ENCODE results near the gene MAP6D1. TPM values are rescaled to one million over a fixed set of nuclear protein-coding genes. Genes with fewer than 3 reads are reported as not detected.

Gene MAP6D1
- polyA plus RNA-seq (ENCODE audit: insufficient read length): 41.3 TPM

GRCh38 chr3:183825456-183826161 lies at the start of gene MAP6D1:
Gene MAP6D1, minus strand, starts transcription at chr3:183825577. Its CDS starts 30 bp downstream, at chr3:183825547.
- no peak for DNase-seq (ENCODE audit: low read depth)

DNA sequence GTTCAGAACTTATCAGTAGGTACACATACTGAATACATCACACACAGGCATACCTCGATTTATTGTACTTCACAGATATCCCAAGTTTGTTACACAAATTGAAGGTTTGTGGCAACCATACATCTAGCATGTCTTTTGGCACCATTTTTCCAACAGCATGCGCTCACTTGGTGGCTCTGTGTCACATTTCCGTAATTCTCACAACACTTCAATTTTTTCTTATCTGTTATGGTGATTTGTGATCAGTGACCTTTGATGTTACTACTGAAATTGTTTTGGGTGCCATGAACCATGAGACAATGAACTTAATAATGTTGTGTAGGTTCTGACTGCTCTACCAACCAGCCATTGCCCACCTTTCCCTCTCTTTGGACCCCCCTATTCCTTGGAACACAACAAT lies 48.5 kb upstream of the MAP6D1 start:
- no peak for DNase-seq (ENCODE audit: low read depth)

GRCh38 chr3:183871541-183871940 lies 46.2 kb upstream of the MAP6D1 start:
- DNase-seq (ENCODE audit: low read depth): no peak

- no peak for DNase-seq (ENCODE audit: low read depth)
Observed at GRCh38 chr3:183870563-183870962, 45.2 kb upstream of the MAP6D1 start.

DNA sequence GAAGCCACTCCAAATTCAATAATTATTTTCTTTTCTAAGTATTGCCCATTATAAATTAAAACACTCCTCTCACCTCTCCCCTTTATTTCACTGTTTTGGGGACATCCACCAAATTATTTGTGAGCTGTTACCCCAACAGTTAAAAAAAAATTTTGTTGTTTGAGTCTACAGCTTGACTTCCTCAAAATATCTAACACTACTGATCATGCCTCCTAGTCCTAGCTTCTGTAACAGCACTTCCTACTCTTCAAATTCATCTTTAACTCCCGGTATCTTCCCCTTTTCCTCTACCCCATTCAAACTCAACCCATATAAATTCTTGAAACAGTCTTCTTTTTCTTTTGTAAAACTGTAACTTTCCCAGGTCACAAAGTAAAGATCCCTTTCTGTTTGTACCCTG lies 43.4 kb upstream of the MAP6D1 start:
- DNase-seq (ENCODE audit: low read depth): no peak

DNA sequence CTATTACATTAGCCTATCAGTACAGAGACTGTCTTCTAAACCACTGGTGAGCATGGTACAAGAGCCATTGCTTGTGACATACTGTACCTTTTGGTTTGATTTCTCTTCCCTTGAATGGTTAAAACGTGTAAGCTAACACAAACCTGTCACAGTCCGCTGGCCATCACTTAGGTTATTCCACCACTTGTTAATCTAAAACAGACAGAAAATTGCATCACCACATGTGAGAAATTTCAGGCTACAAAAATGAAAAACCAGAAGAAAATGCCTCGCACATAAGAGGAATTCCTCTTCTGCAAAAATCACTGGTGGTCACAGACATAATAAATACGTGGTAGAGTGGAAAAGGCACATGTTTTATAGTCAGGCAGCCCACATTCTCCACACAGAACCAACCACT lies 37.2 kb upstream of the MAP6D1 start:
- DNase-seq (ENCODE audit: low read depth): no peak

DNA sequence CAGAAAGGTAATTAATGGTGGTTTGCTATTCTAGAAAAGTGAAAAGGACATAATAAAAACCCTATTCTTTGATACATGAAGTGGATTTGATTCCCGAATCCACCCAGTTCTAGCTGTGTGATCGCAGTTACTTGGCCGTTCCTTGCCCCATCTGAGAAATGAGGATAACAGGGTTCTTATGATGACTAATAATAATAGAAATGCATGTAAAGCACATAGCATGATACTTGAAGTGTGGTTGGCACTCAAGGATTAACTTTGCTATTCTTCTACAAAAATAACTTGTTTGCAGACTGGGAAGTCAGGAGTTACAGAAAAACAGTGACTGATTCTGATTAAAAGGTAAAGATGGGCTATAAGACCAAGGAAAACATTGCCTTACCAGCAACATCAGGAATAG lies 32.5 kb upstream of the MAP6D1 start:
- DNase-seq (ENCODE audit: low read depth): no peak

DNA sequence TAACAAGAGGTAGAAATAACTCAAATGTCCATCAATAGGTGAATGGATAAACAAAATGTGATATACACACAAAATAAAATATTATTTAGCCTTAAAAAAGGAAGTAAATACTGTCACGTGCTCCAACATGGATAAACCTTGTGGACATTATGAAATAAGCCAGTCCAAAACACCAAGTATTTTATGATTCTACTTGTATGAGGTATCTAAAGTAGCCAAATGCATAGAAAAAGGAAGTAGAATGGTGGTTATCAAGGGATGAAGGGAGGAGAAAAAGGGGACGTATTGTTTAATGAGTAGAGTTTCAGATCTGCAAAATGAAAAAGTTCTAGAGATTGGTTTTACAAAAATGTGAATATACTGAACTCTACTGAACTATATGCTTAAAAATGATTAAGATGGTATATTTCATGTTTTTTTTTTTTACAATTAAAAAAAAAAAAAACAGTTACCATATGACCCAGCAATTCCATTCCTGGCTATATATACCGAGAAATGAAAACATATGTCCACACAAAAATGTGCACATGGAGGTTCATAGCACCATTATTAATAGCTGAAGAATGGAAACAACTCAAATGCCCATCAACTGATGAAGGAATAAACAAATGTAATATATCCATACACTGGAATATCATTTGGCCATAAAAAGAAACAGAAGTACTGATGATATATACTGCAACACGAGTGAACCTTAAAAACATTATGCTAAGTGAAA lies 29.1 kb upstream of the MAP6D1 start:
- DNase-seq (ENCODE audit: low read depth): no peak

DNA sequence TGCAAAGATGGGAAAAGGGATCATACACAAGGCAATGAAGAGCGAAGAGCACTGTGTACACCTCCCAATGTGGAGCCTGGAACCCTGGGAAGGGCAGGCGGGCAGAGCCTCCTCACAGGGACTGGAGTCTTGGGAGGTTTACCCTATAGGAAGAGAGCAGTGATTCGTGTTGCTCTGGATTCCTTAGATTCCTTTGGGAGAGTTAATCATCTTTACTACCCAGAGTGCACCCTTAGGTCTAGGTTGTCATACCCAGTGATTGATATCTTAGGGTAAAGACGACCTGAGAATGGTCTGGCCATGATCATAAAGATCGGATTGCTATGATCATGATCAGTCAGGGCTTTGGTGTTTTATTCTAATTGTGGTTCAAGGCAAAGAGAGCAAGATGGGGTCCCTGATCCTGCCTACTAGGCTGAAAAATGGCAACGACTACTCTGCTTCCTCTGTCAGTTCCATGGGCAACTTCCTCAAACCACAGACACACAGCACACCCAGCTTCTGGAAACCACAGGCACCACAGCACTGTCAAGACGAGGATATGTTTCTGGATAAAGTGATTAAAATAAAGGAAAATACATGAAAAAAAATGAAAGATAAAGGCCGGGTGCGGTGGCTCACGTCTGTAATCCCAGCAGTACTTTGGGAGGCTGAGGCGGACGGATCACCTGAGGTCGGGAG lies 20.4 kb upstream of the MAP6D1 start:
- DNase-seq (ENCODE audit: low read depth): no peak

- no peak for DNase-seq (ENCODE audit: low read depth)
Observed at GRCh38 chr3:183845090-183845489, 19.7 kb upstream of the MAP6D1 start.

DNA sequence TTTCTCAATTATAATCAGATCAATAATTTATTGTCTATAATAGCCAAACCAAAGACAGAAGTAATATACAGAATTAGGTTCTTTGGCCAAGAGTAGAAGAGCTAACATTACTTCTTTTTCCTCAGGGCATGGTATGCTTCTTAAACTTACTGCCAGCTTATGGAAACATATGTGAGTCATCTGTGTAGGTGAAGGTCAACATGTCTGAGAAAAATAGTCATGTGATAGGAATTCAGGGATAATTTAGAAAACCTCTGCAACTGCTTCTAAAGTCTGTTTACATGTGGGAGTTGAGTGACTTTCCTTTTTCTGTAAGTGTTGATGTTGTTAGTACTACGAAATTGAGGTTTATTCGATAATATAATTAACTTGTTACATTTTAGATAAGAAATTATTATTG lies 19.2 kb upstream of the MAP6D1 start:
- DNase-seq (ENCODE audit: low read depth): no peak

DNA sequence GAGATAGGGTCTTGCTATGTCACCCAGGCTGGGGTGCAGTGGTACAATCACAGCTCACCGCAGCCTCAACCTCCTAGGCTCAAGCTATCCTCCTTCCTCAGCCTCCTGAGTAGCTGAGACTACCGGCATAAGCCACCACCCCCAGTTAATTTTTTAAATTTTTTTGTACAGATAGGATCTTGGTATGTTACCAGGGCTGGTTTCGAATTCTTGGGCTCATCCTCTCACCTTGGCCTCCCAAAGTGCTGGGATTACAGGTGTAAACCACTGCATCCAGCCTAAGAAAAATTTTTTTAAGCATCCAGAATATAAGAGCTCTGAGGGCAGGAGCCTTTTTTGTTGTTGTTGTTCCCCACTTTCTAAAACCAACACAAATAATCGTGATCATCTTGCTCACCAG lies 14.4 kb upstream of the MAP6D1 start:
- no peak for DNase-seq (ENCODE audit: low read depth)

DNA sequence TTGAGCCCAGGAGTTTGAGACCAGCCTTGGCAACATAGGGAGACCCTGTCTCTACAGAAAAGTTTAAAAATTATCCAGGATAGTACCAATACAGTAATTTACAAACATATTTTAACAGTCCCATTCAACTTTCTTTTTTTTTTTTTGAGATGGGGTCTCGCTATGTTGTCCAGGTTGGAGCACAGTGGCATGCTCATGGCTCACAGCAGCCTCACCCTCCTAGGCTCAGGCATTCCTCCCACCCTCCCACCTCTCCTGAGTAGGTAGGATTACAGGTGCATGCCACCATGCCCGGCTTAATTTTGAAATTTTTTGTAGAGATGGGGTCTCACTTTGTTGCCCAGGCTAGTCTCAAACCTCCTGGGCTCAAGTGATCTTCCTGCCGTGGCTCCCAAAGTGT lies 12.5 kb upstream of the MAP6D1 start:
- DNase-seq (ENCODE audit: low read depth): no peak

- DNase-seq (ENCODE audit: low read depth): no peak
Observed at GRCh38 chr3:183837390-183837789, 12.0 kb upstream of the MAP6D1 start.

- no peak for DNase-seq (ENCODE audit: low read depth)
Observed at GRCh38 chr3:183833516-183833915, 8.1 kb upstream of the MAP6D1 start.

- no peak for DNase-seq (ENCODE audit: low read depth)
Observed at GRCh38 chr3:183830187-183830586, 4.8 kb upstream of the MAP6D1 start.

DNA sequence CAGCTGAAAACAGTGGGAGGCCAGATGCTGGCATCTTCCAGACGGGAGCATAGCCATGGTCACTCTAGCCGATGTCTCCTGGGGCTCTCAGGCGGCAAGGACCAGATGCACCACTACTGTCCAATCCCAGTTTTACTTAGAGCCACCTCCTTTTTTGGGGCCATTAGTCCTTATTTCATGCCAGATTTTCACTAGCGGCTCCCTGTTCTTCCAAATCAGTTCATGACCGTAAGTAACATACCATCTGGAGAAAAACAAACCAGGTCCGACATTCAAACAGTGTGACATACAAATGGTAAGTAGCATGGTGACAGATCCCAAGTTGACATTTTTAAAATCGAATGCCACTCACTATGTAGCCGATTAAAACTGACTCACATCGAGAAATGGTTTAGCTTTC lies 4.1 kb upstream of the MAP6D1 start:
- DNase-seq (ENCODE audit: low read depth): no peak

DNA sequence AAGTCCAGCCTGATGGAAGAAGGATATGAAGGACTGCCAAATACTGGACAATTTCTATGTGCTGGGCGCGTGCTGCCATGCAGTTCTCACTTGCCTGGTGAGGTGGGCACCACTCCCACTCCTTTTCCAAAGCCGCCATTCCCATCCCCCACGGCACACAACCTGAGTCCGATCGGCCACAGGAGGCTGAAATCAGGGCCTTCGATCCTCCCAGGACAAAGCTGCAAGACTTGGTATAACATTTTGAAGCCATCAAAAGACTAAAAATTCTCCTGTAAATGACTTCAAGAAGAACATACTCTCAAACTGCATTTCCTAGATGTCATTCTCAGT lies 3.1 kb upstream of the MAP6D1 start:
- DNase-seq (ENCODE audit: low read depth): no peak

GRCh38 chr3:183827809-183828537 lies 2.6 kb upstream of the MAP6D1 start:
- DNase-seq (ENCODE audit: low read depth): no peak

GRCh38 chr3:183826448-183827250 lies 1.3 kb upstream of the MAP6D1 start:
- DNase-seq (ENCODE audit: low read depth): no peak

DNA sequence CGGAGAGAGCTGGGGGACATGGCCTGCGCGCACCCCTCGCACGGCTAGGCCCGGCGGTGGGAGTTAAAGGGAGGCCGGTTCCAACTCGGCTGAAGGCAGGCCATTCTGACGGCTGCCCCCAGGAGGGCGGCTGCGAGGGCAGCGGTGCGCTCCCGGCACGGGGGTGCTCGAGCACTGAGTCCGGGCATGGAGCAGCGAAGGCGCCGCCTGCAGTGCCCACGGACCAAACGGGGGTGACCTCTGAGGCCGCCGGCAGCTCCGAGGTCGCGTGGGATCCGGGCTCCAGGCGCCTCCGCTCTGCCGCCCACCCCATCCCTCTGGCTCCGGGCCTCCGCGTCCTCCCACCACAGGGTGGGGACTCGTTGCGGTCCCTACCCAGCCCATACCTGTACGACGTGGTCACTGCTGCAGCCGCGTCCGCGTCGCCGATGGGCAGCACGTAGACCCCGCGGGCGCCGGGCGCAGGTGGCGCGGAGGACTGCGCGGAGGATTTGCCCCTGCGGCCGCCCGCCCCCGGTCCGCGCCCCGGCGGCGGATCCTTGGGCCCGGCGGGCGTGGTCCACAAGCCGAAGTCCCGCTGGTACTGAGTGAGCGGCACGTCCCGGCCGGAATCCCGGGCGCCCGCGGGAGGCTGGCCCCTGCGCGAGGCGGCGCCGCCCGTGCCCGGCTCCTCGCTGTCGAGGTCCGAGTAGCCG lies 469 bp downstream of the MAP6D1 start:
- DNase-seq (ENCODE audit: low read depth): no peak
